Ishikawa (cell line): ENCODE results near the gene SERAC1.

Source experiments
- CEBPB ChIP-seq: IDR thresholded peaks from 2 replicates; pipeline ENCODE4 v1.6.1; 2012
- CREB1 ChIP-seq: IDR thresholded peaks from 2 replicates; pipeline ENCODE4 v1.6.1; 2012; ENCODE audit warnings: low read depth
- EGR1 ChIP-seq: IDR thresholded peaks from 2 replicates; pipeline ENCODE4 v1.6.1; 2012
- EP300 ChIP-seq: IDR thresholded peaks from 2 replicates; pipeline ENCODE4 v1.6.1; 2012; ENCODE audit warnings: borderline replicate concordance
- FOXM1 ChIP-seq: IDR thresholded peaks from 2 replicates; pipeline ENCODE4 v1.6.1; 2012; ENCODE audit warnings: low read depth, borderline replicate concordance
- NFIC ChIP-seq: IDR thresholded peaks from 2 replicates; pipeline ENCODE4 v1.6.1; 2012
- RAD21 ChIP-seq: IDR thresholded peaks from 2 replicates; pipeline ENCODE4 v1.6.1; 2012; ENCODE audit warnings: low read depth
- TAF1 ChIP-seq: IDR thresholded peaks from 2 replicates; pipeline ENCODE4 v1.6.1; 2012; ENCODE audit warnings: low read depth, mild to moderate bottlenecking
- TCF12 ChIP-seq: IDR thresholded peaks from 2 replicates; pipeline ENCODE4 v1.6.1; 2012; ENCODE audit warnings: low read depth
- TEAD4 ChIP-seq: IDR thresholded peaks from 2 replicates; pipeline ENCODE4 v1.6.1; 2012
- YY1 ChIP-seq: IDR thresholded peaks from 2 replicates; pipeline ENCODE4 v1.6.1; 2012; ENCODE audit warnings: low read depth
- ZBTB7A ChIP-seq: IDR thresholded peaks from 2 replicates; pipeline ENCODE4 v1.6.1; 2012; ENCODE audit warnings: low read depth
- TF ChIP-seq, protein P1 (sequence below): IDR thresholded peaks from 2 replicates; pipeline ENCODE4 v1.6.1; 2012
- TF ChIP-seq, protein P2 (sequence below): IDR thresholded peaks from 2 replicates; pipeline ENCODE4 v1.6.1; 2012
- TF ChIP-seq, protein P3 (sequence below): IDR thresholded peaks from 2 replicates; pipeline ENCODE4 v1.6.1; 2012; ENCODE audit warnings: low read depth, mild to moderate bottlenecking

SERAC1 gene

DNA sequence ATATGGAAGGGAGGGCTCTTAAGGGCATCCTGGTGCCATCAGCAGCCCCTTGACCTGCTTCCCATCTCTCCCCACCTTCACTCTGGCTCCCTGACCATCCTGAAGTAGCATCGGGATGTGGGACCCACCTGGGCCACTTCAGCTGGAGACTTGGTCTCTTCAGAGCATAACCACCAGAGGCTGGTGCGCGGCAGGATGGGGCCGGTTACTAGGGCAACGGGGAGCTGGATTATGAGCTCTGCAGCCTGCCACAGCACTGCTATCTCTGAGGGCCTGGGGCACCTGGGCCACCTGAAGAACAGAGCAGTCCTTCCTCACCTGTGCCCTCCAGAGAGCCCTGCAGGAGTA, 106.7 kb downstream of the SERAC1 start:
- no peak for TF ChIP-seq TAF1
- no peak for TF ChIP-seq FOXM1
- TF ChIP-seq, protein P1, sequence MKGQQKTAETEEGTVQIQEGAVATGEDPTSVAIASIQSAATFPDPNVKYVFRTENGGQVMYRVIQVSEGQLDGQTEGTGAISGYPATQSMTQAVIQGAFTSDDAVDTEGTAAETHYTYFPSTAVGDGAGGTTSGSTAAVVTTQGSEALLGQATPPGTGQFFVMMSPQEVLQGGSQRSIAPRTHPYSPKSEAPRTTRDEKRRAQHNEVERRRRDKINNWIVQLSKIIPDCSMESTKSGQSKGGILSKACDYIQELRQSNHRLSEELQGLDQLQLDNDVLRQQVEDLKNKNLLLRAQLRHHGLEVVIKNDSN = no peak
- TF ChIP-seq CREB1 = no peak
- no peak for TF ChIP-seq YY1
- no peak for TF ChIP-seq NFIC
- TF ChIP-seq RAD21 = no peak

DNA sequence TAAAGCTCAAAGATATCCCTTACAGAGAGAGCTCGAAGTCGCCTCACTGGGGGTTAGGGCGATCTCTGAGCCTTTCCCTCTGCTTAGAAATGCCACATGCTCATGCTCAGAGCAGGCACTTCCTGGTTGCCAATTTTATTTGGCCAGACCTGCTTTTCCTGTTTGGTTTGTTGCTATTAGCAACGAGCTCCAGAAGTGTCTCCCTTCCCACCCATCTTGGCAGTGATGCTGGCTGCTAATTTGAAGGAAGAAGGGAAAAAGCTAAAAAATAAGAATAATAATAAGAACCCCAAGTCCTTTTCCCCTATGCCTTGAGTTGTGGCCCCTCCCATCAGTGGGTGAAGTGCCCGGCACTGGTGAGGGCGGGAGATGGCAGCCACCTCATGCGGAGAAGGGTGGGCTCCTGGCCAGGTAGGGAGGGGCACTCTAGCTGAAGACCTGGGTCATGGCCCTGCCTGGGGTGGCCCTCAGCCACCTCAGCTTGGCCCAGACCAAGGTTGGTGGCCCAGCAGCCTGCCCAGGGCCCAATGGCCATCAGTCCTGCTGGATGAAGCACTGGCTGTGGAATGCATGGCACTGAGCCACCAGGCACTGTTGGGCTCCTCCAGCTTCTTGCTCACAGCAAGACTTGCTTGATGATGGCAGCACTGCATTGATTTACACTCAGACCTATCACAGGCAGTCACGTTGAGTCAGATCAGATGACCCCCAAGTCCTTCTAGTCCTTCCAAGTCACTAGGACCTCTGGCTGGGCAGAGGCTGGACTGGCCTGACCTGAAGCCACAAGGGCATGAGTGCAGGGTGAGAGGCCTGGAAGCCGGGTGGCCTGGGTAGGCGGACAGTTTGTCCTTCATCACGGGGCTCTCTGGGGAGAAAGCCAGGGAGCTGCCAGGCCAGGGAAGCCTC, 107.4 kb downstream of the SERAC1 start:
- peak; percentile 57; the same call in 1 of the 2 replicates for TF ChIP-seq TCF12
- TF ChIP-seq EGR1 = 0 out of 2 replicates have a peak, but pooled peaks have one; percentile 4
- no peak for TF ChIP-seq RAD21
- peak; percentile 49; the same call in 1 of the 2 replicates for TF ChIP-seq YY1
- no peak for TF ChIP-seq TAF1
- TF ChIP-seq FOXM1 = peak; percentile 60; the same call in 1 of the 2 replicates
- peak; percentile 86 for TF ChIP-seq NFIC
- TF ChIP-seq CEBPB = peak; percentile 17; the same call in 1 of the 2 replicates
- TF ChIP-seq, protein P1 = peak; percentile 56; the same call in 1 of the 2 replicates
- TF ChIP-seq, protein P2, sequence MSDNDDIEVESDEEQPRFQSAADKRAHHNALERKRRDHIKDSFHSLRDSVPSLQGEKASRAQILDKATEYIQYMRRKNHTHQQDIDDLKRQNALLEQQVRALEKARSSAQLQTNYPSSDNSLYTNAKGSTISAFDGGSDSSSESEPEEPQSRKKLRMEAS = peak; percentile 95
- TF ChIP-seq CREB1 = no peak
- TF ChIP-seq, protein P3, sequence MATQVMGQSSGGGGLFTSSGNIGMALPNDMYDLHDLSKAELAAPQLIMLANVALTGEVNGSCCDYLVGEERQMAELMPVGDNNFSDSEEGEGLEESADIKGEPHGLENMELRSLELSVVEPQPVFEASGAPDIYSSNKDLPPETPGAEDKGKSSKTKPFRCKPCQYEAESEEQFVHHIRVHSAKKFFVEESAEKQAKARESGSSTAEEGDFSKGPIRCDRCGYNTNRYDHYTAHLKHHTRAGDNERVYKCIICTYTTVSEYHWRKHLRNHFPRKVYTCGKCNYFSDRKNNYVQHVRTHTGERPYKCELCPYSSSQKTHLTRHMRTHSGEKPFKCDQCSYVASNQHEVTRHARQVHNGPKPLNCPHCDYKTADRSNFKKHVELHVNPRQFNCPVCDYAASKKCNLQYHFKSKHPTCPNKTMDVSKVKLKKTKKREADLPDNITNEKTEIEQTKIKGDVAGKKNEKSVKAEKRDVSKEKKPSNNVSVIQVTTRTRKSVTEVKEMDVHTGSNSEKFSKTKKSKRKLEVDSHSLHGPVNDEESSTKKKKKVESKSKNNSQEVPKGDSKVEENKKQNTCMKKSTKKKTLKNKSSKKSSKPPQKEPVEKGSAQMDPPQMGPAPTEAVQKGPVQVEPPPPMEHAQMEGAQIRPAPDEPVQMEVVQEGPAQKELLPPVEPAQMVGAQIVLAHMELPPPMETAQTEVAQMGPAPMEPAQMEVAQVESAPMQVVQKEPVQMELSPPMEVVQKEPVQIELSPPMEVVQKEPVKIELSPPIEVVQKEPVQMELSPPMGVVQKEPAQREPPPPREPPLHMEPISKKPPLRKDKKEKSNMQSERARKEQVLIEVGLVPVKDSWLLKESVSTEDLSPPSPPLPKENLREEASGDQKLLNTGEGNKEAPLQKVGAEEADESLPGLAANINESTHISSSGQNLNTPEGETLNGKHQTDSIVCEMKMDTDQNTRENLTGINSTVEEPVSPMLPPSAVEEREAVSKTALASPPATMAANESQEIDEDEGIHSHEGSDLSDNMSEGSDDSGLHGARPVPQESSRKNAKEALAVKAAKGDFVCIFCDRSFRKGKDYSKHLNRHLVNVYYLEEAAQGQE = no peak
- no peak for TF ChIP-seq ZBTB7A
- TF ChIP-seq EP300 = peak; percentile 62; the same call in 1 of the 2 replicates
- TF ChIP-seq TEAD4 = peak; percentile 91
